H1 (cell line): Measurements from ENCODE around the gene IRF4. TPM values are rescaled to one million over a fixed set of nuclear protein-coding genes. Genes with fewer than 3 reads are reported as not detected.

ENCODE experiments used
- MAX ChIP-seq: IDR thresholded peaks from 2 replicates; pipeline ENCODE4 v1.6.1; 2012; ENCODE audit warnings: inconsistent platforms
- SIRT6 ChIP-seq: IDR thresholded peaks from one replicate; pipeline ENCODE4 v1.7.1; 2012; ENCODE audit warnings: low read length, inconsistent platforms
- SRF ChIP-seq: IDR thresholded peaks from 2 replicates; pipeline ENCODE4 v1.6.1; 2011; ENCODE audit warnings: mild to moderate bottlenecking, low read depth, low read length, moderate library complexity
- polyA plus RNA-seq, 7 experiments: library from polyadenylated mRNA; depleted of rRNA in 3 of 7; stranded (reverse) in 5 of 7; unstranded in 2 of 7; fragments of >200 nt in 5 of 7; fragments of 200-250 nt in 2 of 7; gene quantifications; 1 replicate in 5 of 7; 2 replicates in 1 of 7; 4 replicates in 1 of 7; pipeline versions ENCODE4 v1.2.1 to v1.2.3, GENCODE V29; 2011 to 2013; ENCODE audit warnings: missing spikeins in 2 of 7, mixed read lengths in 2 of 7
- total RNA-seq: library from RNA; stranded (reverse); fragmentation: NEBNext Ultra II Directional; extraction: Animal tissue kit (Norgen Biotek cat#: 25700); gene quantifications from 2 replicates; pipeline ENCODE4 v1.2.1, GENCODE V29; 2021

Gene IRF4
- total and polyA plus RNA-seq, 2 of the 8 experiments (the other 6 are each of a cell fraction or from before 2014, with no cell fraction given): 0.77 to 2.1 TPM

DNA sequence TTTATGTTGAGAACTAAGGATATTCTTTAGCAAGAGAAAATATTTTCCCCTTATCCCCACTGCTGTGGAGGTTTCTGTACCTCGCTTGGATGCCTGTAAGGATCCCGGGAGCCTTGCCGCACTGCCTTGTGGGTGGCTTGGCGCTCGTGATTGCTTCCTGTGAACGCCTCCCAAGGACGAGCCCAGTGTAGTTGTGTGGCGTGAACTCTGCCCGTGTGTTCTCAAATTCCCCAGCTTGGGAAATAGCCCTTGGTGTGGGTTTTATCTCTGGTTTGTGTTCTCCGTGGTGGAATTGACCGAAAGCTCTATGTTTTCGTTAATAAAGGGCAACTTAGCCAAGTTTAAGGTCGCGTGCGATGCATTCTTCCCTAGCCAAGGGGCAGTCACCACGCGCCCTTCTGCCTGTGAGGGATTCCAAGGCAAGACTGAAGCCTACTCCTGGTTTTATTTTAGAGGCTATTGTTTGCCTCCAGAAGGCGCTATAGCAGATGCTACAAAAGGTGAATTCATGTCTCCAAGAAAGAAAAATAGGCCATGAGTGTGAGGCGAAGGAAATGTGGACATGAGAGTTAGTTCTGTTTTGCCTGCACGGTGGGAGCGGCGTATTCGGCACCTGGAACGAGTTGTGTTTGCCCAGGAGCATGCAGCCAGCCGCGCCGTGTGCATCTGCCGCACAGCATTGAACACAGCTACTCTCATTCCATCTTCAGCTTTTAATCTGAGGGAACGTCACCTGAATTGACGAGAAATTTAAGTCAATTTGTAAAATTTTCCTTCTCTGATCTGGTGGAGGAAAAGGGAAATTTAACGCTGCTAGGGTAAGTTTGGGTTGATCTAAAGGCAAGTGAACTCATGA is 40.3 kb upstream of the IRF4 start (continued):
- no peak for TF ChIP-seq MAX
- no peak for TF ChIP-seq SIRT6
- no peak for TF ChIP-seq SRF
